HFF-Myc (cell line): ENCODE data around the gene MEIS2.
A peak's percentile ranks its signal among the peaks of the same experiment; 100 is the strongest.

Source experiments
- DNase-seq: peaks from one replicate; pipeline ENCODE4 v3.0.0-alpha.2; 2011; ENCODE audit warnings: low read depth; ENCODE audit errors: extremely low read depth
- H3K4me3 ChIP-seq: replicated peaks from 2 replicates; pipeline ENCODE4 v1.5.1; 2011; ENCODE audit warnings: low read depth, mild to moderate bottlenecking, control low read depth, low read length
- CTCF ChIP-seq: IDR thresholded peaks from 2 replicates; pipeline ENCODE4 v1.5.1; 2012; ENCODE audit warnings: mild to moderate bottlenecking, low read depth, low read length, control low read depth; ENCODE audit errors: missing control alignments

Gene MEIS2

DNA sequence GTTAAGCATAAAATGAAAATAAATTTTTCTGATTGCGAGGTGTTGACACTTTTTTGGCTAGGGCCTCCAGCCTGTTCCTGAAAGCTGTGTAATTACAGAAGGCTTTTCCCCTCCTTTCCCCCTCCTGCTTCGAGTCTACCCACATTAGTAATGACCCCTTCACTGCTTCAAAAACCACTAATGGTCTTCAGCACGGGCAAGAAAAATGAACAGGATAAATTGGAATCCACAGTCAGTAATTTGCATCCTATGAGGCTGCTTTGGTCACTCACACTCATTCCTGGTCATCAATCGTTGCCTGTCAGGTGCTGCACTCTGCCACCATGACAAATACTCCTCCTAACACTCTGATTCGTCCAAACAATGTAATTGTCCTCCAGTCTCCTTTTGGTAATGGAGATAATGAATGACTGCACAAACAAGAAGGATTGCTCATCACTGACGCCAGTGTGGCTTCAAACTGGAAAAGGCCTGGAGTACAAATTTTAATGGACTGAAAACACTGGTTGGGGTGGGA is 148.6 kb downstream of the MEIS2 start:
- TF ChIP-seq CTCF: no peak
- no peak overlapping the region for H3K4me3 ChIP-seq
- DNase-seq: peak; percentile 14

GRCh38 chr15:36950371-36950770 is 150.0 kb downstream of the MEIS2 start:
- no peak for DNase-seq
- TF ChIP-seq CTCF: no peak
- H3K4me3 ChIP-seq: no peak overlapping the region

DNA sequence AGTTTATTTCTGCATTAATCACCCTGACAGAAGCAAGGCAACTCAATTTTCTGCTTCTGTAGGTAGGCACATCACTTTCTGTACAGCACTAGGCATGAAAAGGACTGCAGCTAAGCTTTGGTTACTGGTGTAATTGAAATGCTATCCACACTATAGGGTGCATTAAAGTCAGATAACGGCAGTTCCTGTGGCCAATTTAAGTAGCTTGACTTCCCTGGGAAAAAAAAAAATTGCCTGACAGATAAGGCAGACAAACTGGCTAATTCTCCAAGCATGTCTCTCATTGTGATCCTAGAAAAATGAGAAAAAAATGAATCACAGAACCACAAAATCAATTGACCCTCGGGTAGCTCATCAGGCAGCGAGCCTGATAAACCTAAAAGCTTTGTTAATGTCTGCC is 151.4 kb downstream of the MEIS2 start:
- no peak for DNase-seq
- no peak overlapping the region for H3K4me3 ChIP-seq
- no peak for TF ChIP-seq CTCF

GRCh38 chr15:36947035-36947719 is 153.2 kb downstream of the MEIS2 start:
- no peak for TF ChIP-seq CTCF
- DNase-seq: no peak

GRCh38 chr15:36944442-36944841 is 155.9 kb downstream of the MEIS2 start:
- H3K4me3 ChIP-seq: no peak overlapping the region
- TF ChIP-seq CTCF: no peak
- DNase-seq: no peak

More at GRCh38 chr15:36947035-36947719, 153.2 kb downstream of the MEIS2 start:
- no peak overlapping the region for H3K4me3 ChIP-seq

GRCh38 chr15:36943508-36944361 is 156.6 kb downstream of the MEIS2 start:
- DNase-seq: no peak
- no peak for TF ChIP-seq CTCF
- H3K4me3 ChIP-seq: no peak overlapping the region
